Activated B cell treated with CpG ODN at 0.5 μM for 24 hours (primary cell): ENCODE results near the gene GZMH. TPM values are rescaled to one million over a fixed set of nuclear protein-coding genes. Genes with fewer than 3 reads are reported as not detected.
"Not testable (repeated sequence)": the region's sequence is repeated elsewhere in the genome, so short reads cannot be mapped to it uniquely, and the experiment has no call there.

Experiments used
- ATAC-seq: fragments of 200-7000 bp; cut with Tn5 transposase; one replicate; pipeline ENCODE4 v1.10.0; 2021; ENCODE audit warnings: low read depth, mild to moderate bottlenecking, moderate library complexity
- CTCF ChIA-PET: fragments of 350-600 bp; sonication (Branson Sonifier 250); formaldehyde crosslinking; loops from one replicate; lab custom pipeline; 2021; ENCODE audit warnings: antibody characterized with exemption; lab: Charles Lee
- POLR2A ChIA-PET: fragments of 350-600 bp; sonication (Branson Sonifier 250); formaldehyde crosslinking; loops from one replicate; lab custom pipeline; 2021; ENCODE audit warnings: antibody characterized with exemption; lab: Charles Lee
- DNase-seq: peaks from one replicate; pipeline ENCODE4 v3.0.0; 2022
- H3K27ac Mint-ChIP-seq: one replicate; pipeline ENCODE4 v1.8.0; 2020; ENCODE audit warnings: mixed read lengths
- H3K27me3 Mint-ChIP-seq: one replicate; pipeline ENCODE4 v1.8.0; 2021; ENCODE audit warnings: mixed read lengths
- H3K36me3 Mint-ChIP-seq: one replicate; pipeline ENCODE4 v1.8.0; 2021; ENCODE audit warnings: low read depth, mixed read lengths
- H3K4me1 Mint-ChIP-seq: one replicate; pipeline ENCODE4 v1.8.0; 2021; ENCODE audit warnings: mixed read lengths
- H3K4me3 Mint-ChIP-seq: one replicate; pipeline ENCODE4 v1.8.0; 2020; ENCODE audit warnings: mild to moderate bottlenecking, mixed read lengths
- H3K9me3 Mint-ChIP-seq: one replicate; pipeline ENCODE4 v1.8.0; 2020; ENCODE audit warnings: mixed read lengths
- CTCF ChIP-seq: fragments of 200-600 bp; IDR thresholded peaks from one replicate; pipeline ENCODE4 v1.8.0; 2022; ENCODE audit warnings: antibody characterized with exemption, mild to moderate bottlenecking
- intact Hi-C: fragments of 100-400 bp; cut with micrococcal nuclease; formaldehyde crosslinking; loops from one replicate; pipeline ENCODE4 v1.15.1; 2024
- total RNA-seq: library from RNA; stranded (reverse); gene quantifications from 2 replicates; pipeline ENCODE4 v1.2.3, GENCODE V29; 2022

The GZMH gene
- total RNA-seq, 1 donor from 2014 or later, result 0.49 TPM

- Mint-ChIP-seq H3K27me3 (peaks cover 34% of the 10 kb centered on the region), H3K9me3 (peaks cover 30% of the 10 kb centered on the region), H3K27ac (no peak overlapping the region), H3K36me3 (peaks cover 7% of the 10 kb centered on the region), H3K4me1 (no peaks in the 10 kb centered on the region), H3K4me3 (no peak overlapping the region)
- ATAC-seq, result no peak
- DNase-seq, result no peak
- intact Hi-C loops, result no loop called here
- POLR2A ChIA-PET, result no interaction called here
- CTCF ChIA-PET, result no interaction called here
- TF ChIP-seq CTCF, result no peak
Observed at GRCh38 chr14:24597403-24597802, 12.1 kb downstream of the GZMH start.

- CTCF ChIA-PET, result no interaction called here
- H3K27ac Mint-ChIP-seq, result no peak overlapping the region
- H3K36me3 Mint-ChIP-seq, result peaks cover 7% of the 10 kb centered on the region
- intact Hi-C loops, result no loop called here
- H3K9me3 Mint-ChIP-seq, result peaks cover 30% of the 10 kb centered on the region
- no peak for TF ChIP-seq CTCF
- POLR2A ChIA-PET, result no interaction called here
- H3K4me1 Mint-ChIP-seq, result no peaks in the 10 kb centered on the region
- H3K4me3 Mint-ChIP-seq, result no peak overlapping the region
- H3K27me3 Mint-ChIP-seq, result peaks cover 29% of the 10 kb centered on the region
- no peak for ATAC-seq
- no peak for DNase-seq
Observed at GRCh38 chr14:24595073-24595808, 14.2 kb downstream of the GZMH start.

GRCh38 chr14:24591004-24591403 lies 18.5 kb downstream of the GZMH start:
- intact Hi-C loops, DNase-seq, H3K4me1 Mint-ChIP-seq, H3K4me3 Mint-ChIP-seq, H3K27ac Mint-ChIP-seq, ATAC-seq, POLR2A ChIA-PET, CTCF ChIA-PET, H3K36me3 Mint-ChIP-seq: not testable (repeated sequence)
- Mint-ChIP-seq H3K27me3 (peaks cover 23% of the 10 kb centered on the region), H3K9me3 (peaks cover 15% of the 10 kb centered on the region)

GRCh38 chr14:24584402-24584801 lies 25.1 kb downstream of the GZMH start:
- DNase-seq, H3K27ac Mint-ChIP-seq, ATAC-seq, CTCF ChIA-PET, H3K27me3 Mint-ChIP-seq, intact Hi-C loops, POLR2A ChIA-PET, H3K36me3 Mint-ChIP-seq, H3K4me3 Mint-ChIP-seq, H3K4me1 Mint-ChIP-seq: not testable (repeated sequence)
- peaks cover 11% of the 10 kb centered on the region for H3K9me3 Mint-ChIP-seq

GRCh38 chr14:24578558-24578957 lies 30.9 kb downstream of the GZMH start:
- intact Hi-C loops, result no loop called here

More at GRCh38 chr14:24578558-24578957, 30.9 kb downstream of the GZMH start:
- peaks cover 3% of the 10 kb centered on the region for H3K27me3 Mint-ChIP-seq
- ChIA-PET POLR2A (no interaction called here), CTCF (no interaction called here)
- H3K27ac Mint-ChIP-seq, result no peak overlapping the region
- H3K9me3 Mint-ChIP-seq, result no peaks in the 10 kb centered on the region
- TF ChIP-seq CTCF, result no peak
- no peaks in the 10 kb centered on the region for H3K4me1 Mint-ChIP-seq
- no peak overlapping the region for H3K4me3 Mint-ChIP-seq
- H3K36me3 Mint-ChIP-seq, result no peaks in the 10 kb centered on the region
- ATAC-seq (no peak), DNase-seq (no peak)
